H1 (cell line): ENCODE results near the gene GPA33. TPM values are rescaled to one million over a fixed set of nuclear protein-coding genes. Genes with fewer than 3 reads are reported as not detected.

ENCODE experiments used
- JUN ChIP-seq: IDR thresholded peaks from 2 replicates; pipeline ENCODE4 v1.6.1; 2011; ENCODE audit warnings: low read depth, mild to moderate bottlenecking, improper control_type of control experiment, low read length
- polyA plus RNA-seq, 7 experiments: library from polyadenylated mRNA; depleted of rRNA in 3 of 7; stranded (reverse) in 5 of 7; unstranded in 2 of 7; fragments of >200 nt in 5 of 7; fragments of 200-250 nt in 2 of 7; gene quantifications; 1 replicate in 5 of 7; 2 replicates in 1 of 7; 4 replicates in 1 of 7; pipeline versions ENCODE4 v1.2.1 to v1.2.3, GENCODE V29; 2011 to 2013; ENCODE audit warnings: missing spikeins in 2 of 7, mixed read lengths in 2 of 7
- total RNA-seq: library from RNA; stranded (reverse); fragmentation: NEBNext Ultra II Directional; extraction: Animal tissue kit (Norgen Biotek cat#: 25700); gene quantifications from 2 replicates; pipeline ENCODE4 v1.2.1, GENCODE V29; 2021
- TF ChIP-seq, protein P1 (sequence below): IDR thresholded peaks from 2 replicates; pipeline ENCODE4 v1.6.1; 2012; ENCODE audit warnings: low read length, inconsistent platforms

Gene GPA33
- total and polyA plus RNA-seq, 2 of the 8 experiments (the other 6 are each of a cell fraction or from before 2014, with no cell fraction given) = 0.19 to 0.67 TPM

DNA sequence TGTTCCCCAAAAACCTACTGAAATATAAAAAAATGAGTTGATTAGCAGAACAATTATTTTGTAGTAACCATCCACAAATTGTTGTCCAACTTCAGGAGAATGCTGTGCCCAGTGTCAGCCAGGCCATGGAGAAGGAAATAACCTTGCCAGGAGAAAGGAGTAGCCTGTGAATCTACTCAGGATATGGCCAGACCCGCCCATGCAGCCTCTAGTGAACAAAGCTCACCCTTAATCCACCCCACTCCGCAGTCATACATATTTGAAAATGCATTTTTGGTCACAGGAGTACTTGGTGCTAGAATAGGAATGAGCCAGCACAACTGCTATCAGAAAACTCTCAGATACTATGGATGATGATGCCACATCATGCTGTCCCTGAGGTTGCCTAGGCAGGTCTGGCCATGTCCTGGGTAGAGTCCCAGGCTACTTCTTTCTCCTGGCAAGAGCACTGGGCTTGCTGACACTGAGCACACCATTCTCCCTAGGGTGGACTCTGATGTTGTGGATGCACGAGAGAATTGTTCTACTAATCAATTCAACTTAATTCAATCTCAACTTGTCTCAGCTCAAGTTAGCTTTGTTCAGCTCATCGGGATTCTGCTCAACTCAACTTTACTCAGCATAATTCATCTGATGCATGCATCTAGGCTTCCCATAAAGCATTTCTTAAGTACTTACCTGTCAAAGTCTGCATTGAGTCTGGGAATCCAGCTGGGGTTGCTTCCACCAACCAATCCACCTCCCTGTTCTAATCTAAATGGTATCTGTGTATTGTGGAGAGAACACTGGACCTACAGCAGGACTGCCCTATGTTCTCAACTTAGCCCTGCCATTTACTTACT lies 21.9 kb upstream of the GPA33 start (continued):
- TF ChIP-seq, protein P1, sequence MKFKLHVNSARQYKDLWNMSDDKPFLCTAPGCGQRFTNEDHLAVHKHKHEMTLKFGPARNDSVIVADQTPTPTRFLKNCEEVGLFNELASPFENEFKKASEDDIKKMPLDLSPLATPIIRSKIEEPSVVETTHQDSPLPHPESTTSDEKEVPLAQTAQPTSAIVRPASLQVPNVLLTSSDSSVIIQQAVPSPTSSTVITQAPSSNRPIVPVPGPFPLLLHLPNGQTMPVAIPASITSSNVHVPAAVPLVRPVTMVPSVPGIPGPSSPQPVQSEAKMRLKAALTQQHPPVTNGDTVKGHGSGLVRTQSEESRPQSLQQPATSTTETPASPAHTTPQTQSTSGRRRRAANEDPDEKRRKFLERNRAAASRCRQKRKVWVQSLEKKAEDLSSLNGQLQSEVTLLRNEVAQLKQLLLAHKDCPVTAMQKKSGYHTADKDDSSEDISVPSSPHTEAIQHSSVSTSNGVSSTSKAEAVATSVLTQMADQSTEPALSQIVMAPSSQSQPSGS = no peak
- TF ChIP-seq JUN = no peak
